Measurements from ENCODE around the gene VMAC.

- no peak for TF ChIP-seq CTCF (IDR thresholded peaks at IDR 0.05)
- TF ChIP-seq POLR2A (IDR thresholded peaks at IDR 0.05) = no peak
Observed at GRCh38 chr19:5893296-5893903, 11.3 kb upstream of the VMAC start.

Data from ovary (tissue), 3 donors.